HG02938 (cell line): ENCODE data around the gene RAB36.

Experiments
- ATAC-seq: cut with Tn5 transposase; IDR thresholded peaks from one replicate; pipeline ENCODE4 v1.9.1; 2021; ENCODE audit warnings: mild to moderate bottlenecking, moderate library complexity; ENCODE audit not compliant: unreplicated experiment

RAB36 gene, protein sequence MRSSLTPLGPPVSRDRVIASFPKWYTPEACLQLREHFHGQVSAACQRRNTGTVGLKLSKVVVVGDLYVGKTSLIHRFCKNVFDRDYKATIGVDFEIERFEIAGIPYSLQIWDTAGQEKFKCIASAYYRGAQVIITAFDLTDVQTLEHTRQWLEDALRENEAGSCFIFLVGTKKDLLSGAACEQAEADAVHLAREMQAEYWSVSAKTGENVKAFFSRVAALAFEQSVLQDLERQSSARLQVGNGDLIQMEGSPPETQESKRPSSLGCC

DNA sequence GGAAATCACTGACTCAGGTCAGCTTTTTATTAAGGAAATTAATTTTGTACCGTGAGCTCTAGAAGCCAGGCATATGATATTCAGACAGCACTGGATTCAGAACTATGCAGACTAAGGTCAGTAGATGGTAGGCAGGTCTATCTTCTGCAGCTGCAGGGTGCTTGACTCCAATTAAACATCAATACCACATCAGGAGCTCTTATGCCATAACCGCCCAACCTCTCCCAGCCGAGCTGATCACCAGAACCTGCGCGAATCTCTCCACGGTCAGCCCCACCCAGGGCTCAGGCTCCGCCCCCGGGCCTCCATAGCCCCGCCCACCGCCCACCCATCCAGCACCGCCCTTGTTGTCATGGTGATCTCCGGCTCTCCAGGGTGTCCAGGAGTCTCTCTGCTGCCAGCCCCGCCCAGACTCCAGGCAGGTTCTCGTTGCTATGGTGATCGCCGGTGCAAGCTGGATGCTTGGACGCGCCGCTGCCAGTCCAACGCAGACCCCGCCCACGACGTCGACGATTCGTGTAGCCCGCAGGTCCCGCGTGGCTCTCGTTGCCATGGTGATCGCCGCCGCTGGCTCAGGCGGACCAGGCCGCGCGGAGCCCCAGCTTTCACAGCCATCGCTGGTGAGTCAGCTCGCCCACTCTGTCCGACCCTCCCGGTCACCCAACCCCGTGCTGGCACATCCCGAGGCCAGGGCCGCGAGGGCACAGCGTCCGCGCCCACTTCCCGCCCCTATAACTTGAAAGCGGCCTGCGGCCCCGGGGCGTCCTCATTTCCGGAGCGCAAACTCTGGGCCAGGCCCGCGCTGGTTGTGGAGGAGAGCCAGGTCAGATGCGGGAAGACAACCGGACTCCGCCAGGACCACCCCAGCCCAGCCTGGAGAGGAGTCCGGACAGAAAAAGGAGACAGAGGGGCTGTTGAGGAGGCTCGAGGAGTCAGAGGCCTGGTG lies at the start of gene RAB36:
Gene RAB36, plus strand, starts transcription at position 546 of the 946 bp plus-strand sequence. CDS start 1,140 bp downstream, outside the sequence.
- no peak for ATAC-seq

DNA sequence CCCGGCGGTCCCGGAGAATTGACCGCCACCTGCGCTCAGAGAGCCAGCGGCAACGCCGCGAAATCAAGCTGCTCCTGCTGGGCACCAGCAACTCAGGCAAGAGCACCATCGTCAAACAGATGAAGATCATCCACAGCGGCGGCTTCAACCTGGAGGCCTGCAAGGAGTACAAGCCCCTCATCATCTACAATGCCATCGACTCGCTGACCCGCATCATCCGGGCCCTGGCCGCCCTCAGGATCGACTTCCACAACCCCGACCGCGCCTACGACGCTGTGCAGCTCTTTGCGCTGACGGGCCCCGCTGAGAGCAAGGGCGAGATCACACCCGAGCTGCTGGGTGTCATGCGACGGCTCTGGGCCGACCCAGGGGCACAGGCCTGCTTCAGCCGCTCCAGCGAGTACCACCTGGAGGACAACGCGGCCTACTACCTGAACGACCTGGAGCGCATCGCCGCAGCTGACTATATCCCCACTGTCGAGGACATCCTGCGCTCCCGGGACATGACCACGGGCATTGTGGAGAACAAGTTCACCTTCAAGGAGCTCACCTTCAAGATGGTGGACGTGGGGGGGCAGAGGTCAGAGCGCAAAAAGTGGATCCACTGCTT lies 49.4 kb upstream of the RAB36 start:
- no peak for ATAC-seq

DNA sequence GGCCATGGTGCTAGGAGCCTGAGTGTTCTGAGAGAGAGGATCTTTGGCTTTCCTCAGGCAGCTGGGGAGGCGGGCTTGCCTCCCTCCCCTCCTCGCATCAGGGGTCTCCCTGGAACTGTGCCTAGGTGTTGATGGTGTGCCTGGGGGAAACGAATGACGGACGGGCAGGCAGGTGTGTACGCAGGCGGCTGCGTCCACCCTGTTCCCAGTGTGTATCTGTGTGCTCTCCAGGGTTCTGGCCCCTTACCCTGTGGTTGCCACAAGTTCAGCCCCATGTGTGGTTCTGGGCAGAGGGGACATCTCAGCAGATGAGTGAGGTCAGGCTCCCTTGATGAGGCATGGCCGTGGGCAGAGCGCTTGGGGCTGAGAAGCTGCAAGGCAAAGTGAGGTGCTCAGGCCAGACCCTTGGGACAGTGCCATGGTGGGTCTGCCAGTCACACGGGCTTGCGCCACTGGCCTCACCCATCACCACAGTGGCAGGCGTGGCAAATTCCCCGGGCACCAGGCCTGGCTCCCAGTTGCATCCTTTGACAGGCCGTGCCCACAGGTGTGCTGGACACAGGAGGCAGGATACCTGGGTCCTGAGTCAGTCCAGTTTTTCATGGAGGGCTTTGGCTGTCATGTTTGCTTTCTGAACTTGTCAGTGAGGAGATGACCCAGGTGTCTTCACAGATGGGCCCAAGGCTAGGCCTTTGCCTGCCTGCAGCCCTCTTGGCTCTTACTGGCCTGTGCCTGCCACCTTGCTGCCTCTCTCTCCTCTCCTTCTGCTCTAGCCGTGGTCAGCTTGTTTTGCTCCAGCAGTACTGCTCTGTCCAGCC lies 47.7 kb upstream of the RAB36 start:
- no peak for ATAC-seq

DNA sequence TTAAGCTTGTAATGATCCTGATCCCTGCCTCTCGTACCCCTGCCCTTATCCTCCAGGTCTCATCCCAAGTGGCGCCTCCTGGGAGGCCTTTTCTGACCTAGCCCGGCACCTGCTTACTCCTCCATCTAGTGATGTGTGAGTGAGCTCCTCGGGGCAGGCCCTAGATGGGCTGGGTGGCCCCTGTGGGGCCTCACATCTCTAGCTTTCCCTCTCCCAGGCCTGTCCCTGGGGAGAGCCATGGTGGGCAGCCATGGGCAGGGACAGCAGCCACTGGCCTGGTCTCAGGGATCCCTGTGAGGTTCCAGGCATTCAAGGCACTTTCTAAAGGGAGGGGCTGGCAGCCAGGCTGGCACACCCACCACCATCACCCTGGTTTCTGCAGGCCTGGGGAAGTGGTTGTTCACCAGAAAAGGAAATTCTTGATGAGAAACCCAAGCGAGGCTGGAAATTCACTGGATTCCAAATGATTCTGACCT lies 47.0 kb upstream of the RAB36 start:
- ATAC-seq = no peak

DNA sequence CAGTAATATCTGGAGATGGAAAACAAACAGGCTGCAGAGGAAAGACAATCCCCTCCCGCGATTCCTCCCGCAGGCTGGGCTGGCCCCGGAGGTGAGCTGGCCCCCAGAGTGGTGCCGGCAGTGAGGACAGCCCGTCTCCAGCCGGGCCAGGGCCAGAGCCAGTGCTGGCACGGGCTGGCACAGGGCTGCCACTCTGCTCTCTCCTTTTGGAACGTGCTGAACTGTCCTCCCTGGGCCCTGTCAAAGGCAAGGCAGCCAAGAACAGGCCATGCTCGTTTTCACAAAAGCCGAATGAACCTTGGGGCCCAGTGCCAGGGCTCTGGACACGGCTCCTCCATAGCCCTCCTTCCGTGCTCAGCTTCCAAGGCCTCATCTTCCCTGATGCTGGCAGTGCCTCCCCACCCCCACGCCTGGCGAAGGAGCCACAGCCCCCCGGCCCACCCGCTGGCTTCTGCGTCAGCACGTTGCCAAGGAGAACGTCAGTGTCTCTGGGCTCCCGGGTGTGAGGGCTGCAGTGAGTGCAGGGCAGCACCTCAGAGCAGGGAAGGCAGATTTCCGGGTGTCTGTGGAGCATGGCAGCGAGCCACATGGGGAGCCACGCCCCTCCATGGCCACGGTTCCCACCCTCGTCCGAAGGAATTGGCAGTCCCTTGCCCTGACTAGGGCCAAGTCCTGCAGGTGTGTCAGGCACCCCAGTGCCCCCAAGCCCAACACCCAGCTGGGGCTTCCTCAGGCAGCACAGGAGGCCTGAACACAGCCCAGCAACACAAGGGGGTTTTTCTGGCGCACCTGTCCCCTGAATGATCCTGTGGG lies 46.4 kb upstream of the RAB36 start:
- ATAC-seq = no peak

DNA sequence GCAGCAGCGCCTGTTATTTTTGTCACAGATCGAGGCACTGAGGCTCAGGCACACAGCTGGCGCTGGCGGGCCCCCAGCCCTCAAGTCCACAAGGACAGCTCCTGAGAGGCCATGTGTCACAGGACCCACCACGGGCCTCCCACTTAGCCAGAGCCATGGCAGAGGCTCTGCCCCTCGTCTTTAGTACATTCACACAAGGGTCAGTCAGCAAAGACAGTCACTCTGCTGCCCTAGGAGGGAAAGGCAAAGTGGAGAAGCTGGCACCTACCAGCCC lies 45.8 kb upstream of the RAB36 start:
- no peak for ATAC-seq

DNA sequence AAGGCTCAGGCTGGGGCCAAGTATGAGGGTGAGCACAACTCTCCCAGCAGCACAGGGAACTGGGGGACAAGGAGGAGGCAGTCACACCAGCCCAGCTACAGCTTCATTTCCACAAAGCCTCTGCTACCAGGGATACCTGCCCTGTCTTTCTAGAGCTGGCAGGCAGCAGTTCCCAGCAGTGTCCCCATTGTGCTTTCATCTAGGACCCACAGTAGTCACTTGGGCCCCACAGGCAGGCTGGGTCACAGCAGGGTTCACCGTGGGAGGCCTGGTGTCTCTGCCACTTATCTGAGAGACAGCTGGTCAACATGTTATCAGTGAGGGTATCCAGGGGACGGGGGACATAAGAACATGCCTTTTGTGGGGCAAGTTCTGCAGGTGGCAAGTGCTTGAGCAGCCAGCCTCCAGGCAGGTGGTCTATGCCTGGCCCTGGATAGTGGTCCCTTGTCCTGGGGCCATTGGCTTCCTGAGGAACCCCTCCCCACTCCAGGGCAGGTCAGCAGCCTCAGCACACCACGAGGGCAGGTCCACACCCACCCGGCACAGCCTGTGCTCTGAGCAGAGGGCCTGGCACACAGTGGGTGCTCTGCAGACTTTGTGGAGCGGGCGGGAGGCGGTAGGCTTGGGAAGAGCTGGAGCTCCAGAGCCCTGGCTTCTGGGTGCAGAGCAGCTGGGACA lies 45.0 kb upstream of the RAB36 start:
- no peak for ATAC-seq

DNA sequence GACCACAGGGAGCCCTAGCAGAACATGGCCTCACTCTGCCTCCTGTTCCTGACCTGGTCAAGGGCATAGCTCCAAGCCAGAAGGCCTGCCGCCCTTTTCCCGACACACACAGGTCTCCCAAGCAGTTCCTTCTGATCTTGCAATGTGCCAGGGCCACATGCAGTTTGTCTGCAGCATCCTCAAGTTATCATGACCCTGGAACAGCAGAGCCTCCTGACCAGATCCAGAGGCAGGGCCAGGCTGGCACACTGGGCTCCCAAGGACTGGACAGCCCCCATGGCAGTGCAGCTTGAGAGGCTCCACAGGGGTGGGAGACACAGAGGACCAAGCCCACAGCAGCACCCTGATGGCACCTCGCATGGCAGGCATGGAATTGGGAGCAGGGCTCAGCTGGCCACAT lies 43.8 kb upstream of the RAB36 start:
- no peak for ATAC-seq

DNA sequence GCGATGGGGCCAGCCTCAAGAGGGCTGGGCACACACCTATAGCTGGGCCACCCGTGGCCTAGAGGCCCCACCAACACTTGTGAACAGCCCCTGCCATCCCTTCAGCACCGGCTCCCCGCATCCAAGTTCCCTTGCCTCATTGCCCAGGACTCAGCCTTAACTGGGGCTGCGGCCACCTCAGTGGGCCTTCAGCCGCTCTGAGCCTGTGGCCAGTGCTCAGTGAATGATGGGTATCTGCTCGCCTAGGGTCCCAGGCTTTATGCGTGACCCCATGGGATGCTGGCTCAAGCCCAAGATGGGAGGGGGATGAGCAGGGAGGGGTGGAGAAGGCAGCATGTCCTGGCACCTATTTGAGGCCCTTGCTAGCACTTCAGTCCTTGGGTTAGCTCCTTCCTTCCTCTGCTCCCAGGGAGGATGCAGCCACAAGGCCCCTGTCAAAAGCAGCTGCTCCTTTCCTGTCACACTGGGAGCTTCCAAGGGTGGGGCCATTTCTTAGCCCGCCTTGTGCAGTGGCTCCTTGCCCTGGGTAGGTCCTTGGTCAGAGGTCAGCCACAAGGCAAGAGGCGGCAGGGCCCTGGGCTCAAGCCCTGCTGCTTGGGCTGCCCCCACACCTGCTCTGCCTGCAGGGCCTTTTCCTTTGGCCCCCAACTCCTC lies 43.1 kb upstream of the RAB36 start:
- ATAC-seq = no peak

DNA sequence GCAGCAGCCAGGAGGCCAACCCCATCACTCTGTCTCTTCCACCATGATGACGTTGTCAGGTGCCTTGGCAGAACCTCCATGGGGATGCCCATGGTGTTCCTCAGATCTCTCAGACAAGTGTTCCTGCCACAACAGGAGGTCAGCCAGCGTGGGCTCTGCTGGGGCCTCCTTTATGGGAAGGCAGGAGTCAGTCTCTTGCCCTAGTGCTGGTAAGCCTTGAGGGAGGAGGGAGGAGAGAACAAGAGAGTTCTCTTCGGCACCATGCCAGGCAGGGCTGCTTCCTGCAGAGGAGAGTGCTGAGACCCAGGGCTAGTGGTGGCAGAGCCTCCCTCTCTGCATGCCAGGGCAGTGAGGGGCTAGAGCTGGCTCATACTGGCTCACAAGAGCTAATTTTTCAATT lies 42.5 kb upstream of the RAB36 start:
- no peak for ATAC-seq

DNA sequence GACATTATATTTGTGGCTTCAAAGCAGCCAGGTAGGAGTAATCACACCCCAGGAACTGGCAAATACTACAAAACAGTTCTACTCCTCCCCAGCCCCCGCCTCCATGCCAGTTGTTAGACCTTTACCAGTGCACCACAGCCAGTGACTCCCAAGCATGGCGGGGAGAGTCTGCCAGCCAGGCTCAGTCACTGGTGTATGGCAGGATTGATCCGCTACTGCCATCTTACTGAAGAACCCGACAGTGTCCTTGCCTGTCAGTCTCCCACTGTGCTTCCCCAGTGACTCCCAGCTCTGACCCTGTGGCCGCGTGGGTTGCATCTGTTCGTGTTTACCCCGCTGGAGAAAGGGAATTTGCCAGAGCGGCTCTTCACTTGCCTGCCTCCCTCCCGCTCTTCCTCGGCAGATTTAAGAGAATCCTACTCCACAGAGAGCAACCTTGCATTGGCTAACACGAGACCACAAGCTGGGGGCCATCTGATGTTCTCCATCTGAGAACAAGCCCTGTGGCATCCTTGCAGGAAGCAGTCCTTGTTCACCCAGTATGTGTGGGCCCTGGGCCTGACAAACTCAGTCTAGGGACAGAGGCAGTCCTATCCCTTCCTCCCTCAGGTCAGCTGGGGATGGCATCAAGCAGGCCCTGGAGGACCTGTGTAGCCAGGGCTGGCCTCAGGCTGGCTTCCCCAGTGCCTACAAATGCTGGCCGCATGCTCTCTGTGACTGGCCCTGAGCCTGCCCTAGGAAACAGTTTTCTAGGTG lies 41.9 kb upstream of the RAB36 start:
- ATAC-seq = no peak

DNA sequence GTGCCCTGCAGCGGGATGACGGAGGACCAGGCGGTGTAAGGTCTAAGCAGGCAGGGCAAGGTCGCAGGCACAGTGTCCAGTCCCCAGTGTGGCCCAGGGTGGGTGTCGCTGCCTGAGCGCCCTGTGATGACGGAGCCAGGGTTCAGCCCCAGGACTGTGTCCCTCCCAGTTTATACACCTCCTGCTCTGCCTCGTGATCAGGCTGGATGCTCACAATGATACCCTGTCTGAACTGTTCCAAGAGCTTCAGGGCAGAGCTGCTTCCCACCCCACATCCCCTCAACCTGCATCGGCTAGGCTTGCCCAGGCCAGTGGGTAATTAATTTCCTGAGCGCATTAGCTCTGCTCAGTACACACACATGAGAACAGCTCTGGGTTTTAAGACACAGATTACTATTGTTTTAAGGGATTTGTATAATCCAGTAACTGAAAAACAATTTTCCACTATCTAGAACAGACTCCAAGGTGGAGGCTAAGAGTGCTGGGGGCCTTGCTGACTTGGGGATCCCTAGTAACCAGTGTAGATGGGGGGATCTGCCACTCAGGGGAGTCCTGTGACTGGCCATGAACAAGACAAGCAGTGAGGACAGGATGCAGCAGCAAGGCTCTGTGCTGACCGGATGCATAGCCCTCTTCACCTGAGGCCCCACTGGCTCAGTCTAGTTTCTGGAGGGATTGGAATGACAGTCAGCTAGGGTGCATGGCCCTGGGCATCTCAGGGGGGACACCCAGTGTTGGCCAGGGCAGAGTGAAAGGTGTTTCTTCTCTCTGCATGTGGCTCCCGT lies 40.9 kb upstream of the RAB36 start:
- ATAC-seq = no peak

DNA sequence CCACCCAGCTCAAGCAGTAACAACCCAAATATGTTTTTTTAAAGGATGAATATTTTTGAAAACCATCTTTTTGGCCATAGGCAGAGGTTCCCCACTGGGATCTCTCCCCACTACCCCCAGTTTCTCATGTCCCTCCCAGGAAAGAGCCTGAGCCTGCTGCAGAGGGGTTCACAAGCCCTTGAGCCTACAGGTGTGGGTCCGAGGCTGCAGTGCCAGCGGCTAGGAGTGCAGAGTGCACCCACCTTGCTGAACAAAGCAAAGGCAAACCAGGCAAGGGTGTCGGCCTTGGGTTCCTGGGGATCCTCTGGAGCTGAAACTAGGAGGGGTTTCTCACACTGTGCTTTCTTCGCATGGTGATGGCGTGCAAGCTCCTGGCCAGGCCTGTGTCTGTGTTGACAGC lies 40.0 kb upstream of the RAB36 start:
- ATAC-seq = no peak

DNA sequence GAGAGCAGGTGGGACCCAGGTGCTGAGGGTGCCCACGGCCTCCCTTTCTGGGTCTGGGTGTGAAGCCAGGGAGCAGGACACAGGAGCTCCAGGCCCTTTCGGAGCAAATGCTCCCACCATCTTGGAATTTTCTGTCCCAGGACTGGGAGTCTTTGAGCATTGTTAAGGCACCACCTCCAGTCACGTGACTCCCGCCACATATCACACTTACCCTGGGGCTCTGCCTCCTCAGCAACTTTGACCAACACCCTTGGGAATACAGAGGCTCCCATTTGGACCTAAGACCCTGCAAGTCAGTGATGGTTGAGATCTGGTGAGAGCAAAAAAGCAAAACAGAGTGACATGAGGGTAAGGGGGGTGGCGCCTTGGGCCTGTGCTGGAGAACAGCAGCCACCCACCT lies 39.4 kb upstream of the RAB36 start:
- ATAC-seq = no peak

DNA sequence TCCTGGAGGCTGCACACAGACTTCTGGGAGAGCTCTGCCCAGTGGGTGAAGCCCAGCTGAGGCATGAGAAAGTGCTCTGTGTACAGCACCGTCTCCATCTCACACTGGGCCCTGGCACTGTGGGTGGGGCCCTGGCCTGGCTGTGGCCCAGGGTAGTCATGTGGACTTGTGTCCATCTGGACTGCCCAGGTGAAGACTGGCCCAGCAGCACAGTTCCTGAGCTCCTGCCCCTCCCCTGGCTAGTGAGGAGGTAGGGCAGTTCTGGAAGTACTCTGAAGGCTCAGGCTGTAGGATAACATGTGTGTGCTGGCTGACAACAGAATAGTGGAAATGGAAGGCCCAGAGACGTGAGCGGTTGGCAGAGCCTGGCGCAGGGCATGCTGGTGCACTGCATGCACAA lies 38.9 kb upstream of the RAB36 start:
- no peak for ATAC-seq

DNA sequence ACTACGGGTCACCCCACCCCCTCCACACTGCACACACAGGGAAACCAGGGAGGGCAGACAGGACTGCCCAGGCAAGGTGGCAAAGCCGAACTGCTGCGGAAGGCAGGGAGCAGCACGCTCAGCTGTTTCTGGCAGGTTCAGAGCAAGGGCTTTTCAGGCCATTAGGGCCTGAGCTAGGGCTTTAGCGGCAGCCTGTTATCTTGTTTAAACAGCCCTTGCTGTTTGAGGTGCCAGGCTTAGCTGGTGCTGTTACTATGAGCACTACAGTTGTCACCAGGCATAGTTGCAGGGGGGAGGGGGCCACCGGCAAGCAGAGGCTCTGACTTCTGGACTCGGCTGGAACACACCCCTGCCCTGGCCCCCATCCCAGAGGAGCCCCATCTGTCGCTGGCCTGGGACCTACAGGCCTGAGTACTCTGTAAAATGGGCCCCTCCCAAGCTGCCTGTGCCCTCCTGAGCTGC lies 38.3 kb upstream of the RAB36 start:
- ATAC-seq = no peak

DNA sequence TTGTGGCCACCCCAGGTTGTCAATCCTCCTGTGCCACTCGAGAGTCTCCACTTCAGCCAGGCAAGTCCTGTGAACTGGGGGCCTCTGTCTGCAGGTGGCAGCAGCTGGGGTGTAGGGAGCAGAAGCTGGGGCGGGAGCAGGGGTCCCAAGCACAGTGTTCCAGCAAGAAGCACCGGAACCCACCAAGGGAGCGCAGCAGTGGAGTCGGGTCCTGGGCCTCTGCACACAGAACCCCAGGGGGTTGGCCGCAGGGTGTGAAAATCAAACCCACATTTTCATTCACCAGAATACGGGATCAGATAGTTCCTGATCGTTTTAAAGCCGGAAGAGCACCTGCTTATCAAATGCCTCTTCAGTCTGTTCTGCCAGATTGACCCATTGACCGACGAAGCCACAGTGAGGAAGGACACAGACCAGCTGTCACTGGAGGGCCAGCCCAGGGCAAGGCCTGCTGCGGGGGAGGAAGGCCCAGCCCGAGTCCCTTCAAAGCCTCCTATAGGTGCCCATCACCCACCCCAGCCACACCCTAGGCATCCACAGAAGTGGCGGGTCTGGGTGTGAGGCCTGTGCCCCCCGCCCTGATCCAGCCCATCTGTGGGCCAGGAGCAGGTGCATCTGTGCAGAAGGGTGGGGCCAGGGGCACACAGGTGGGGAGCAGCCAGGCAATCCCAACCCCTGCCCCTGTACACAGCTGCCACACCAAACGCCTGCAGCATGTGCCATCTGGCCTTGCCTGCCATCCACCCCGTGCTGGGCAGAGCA lies 37.6 kb upstream of the RAB36 start:
- no peak for ATAC-seq
